Prostate gland (tissue), 2 donors: Measurements from ENCODE around the gene SPATA31C1. TPM values are rescaled to one million over a fixed set of nuclear protein-coding genes. Genes with fewer than 3 reads are reported as not detected.

ENCODE experiments used
- DNase-seq: peaks from one replicate; pipeline ENCODE4 v3.0.0-alpha.2; 2019; ENCODE audit warnings: low spot score
- H3K27ac ChIP-seq, 2 donors: fragments of 200-600 bp; sonication (generic); 2 replicates each; pipeline ENCODE4 v1.5.1; 2017 to 2019
- H3K27me3 ChIP-seq: fragments of 200-600 bp; sonication (generic); replicated peaks from 2 replicates; pipeline ENCODE4 v1.5.1; 2019; ENCODE audit not compliant: insufficient read depth
- H3K36me3 ChIP-seq, 2 donors: fragments of 200-600 bp; sonication (generic); 1 replicate in 1 of 2; 2 replicates in 1 of 2; pipeline versions ENCODE4 v1.5.1 to v1.8.1; 2017 to 2019
- H3K4me1 ChIP-seq: fragments of 200-600 bp; sonication (generic); replicated peaks from 2 replicates; pipeline ENCODE4 v1.5.1; 2019
- H3K4me3 ChIP-seq, 2 donors: fragments of 200-600 bp; sonication (generic); 2 replicates each; pipeline ENCODE4 v1.5.1; 2017 to 2019
- H3K9me3 ChIP-seq: fragments of 200-600 bp; sonication (generic); 2 replicates; pipeline ENCODE4 v1.5.1; 2017
- CTCF ChIP-seq, 4 experiments: fragments of 200-600 bp in 2 of 4; fragments of 450-650 bp in 2 of 4; sonication (generic) in 2 of 4; IDR thresholded peaks; 1 replicate in 3 of 4; 2 replicates in 1 of 4; pipeline ENCODE4 v1.5.1; 2016 to 2019; ENCODE audit warnings: antibody characterized with exemption in 4 of 4, mild to moderate bottlenecking in 2 of 4, moderate library complexity in 2 of 4
- POLR2A ChIP-seq: fragments of 450-650 bp; IDR thresholded peaks from one replicate; pipeline ENCODE4 v1.6.1; 2016; ENCODE audit warnings: antibody characterized with exemption, mild to moderate bottlenecking
- POLR2AphosphoS5 ChIP-seq: sonication (generic); formaldehyde crosslinking; IDR thresholded peaks from one replicate; pipeline ENCODE4 v1.6.1; 2017; ENCODE audit warnings: antibody characterized with exemption
- WGBS: methylation state at CpG from one replicate; pipeline ENCODE4 v1.1.5; 2018; 5-methylcytosine and 5-hydroxymethylcytosine counted together
- intact Hi-C: fragments of 100-400 bp; cut with DNase I; formaldehyde crosslinking; loops from one replicate; pipeline ENCODE4 v1.14.2; 2022
- total RNA-seq, 2 donors: library from RNA; depleted of rRNA; stranded (reverse); fragments of >200 nt; gene quantifications; one replicate each; pipeline ENCODE4 v1.1.0, GENCODE V29; 2016

Gene SPATA31C1
- total RNA-seq, 2 donors from 2014 or later: 0.97 TPM; not detected in 1

GRCh38 chr9:87970602-87971001, 52.8 kb downstream of the SPATA31C1 start:
- Histone ChIP-seq H3K36me3 (peaks cover 0 to 13% of the 10 kb centered on the region in 2 donors), H3K27ac (no peak overlapping the region), H3K4me3 (no peak overlapping the region), H3K4me1 (peaks cover 4% of the 10 kb centered on the region), H3K9me3 (no peaks in the 10 kb centered on the region), H3K27me3 (no peaks in the 10 kb centered on the region)
- TF ChIP-seq POLR2AphosphoS5 (no peak), POLR2A (no peak), CTCF (IDR thresholded peaks at IDR 0.05) (no peak)
- no peak for DNase-seq
- intact Hi-C loops: loop anchor here (5.0 kb wide), 1 partner anchor 243 kb away; the partner anchor contains the start of gene CTSL
- WGBS: 98% methylated on average over 10 of the region's 10 CpGs

GRCh38 chr9:87973122-87973521, 55.4 kb downstream of the SPATA31C1 start:
- no peak overlapping the region for H3K4me3 ChIP-seq
- 74% methylated on average over 5 of the region's 5 CpGs for WGBS
- peaks cover 0 to 8% of the 10 kb centered on the region in 2 donors for H3K36me3 ChIP-seq
- TF ChIP-seq CTCF (IDR thresholded peaks at IDR 0.05) (no peak), POLR2AphosphoS5 (no peak), POLR2A (no peak)
- H3K27ac ChIP-seq: no peak overlapping the region
- H3K9me3 ChIP-seq: no peaks in the 10 kb centered on the region
- DNase-seq: no peak
- intact Hi-C loops: loop anchor here (5.0 kb wide), 1 partner anchor 246 kb away; the partner anchor contains the start of gene CTSL
- peaks cover 4% of the 10 kb centered on the region for H3K4me1 ChIP-seq
- no peaks in the 10 kb centered on the region for H3K27me3 ChIP-seq

Other genes starting within 250 kb of the SPATA31C1 start
- gene CTSL, start 191.8 kb upstream of the SPATA31C1 start, total RNA-seq: 10 to 100 TPM; 87.3 to 90.1 TPM
- under 1 TPM in 1 of 2 donors, not detected in 1; 0.68 TPM for gene SPATA31E1, start 35.1 kb upstream of the SPATA31C1 start, total RNA-seq
- gene CDK20, start 56.6 kb downstream of the SPATA31C1 start, total RNA-seq: 10 to 100 TPM in 1 of 2 donors, 1 to 10 TPM in 1; 8.4 to 14.5 TPM
- gene SPATA31C2, start 220.5 kb downstream of the SPATA31C1 start, total RNA-seq: under 1 TPM in 1 of 2 donors, not detected in 1; 0.28 TPM